GM12872 (cell line): ENCODE measurements around the gene SSH3.

Experiments
- CTCF ChIP-seq: IDR thresholded peaks from 3 replicates; pipeline ENCODE4 v1.5.1; 2011; ENCODE audit warnings: low read depth, mild to moderate bottlenecking, low read length, moderate library complexity; ENCODE audit not compliant: insufficient read depth

SSH3 gene

GRCh38 chr11:67265633-67266448, 37.5 kb upstream of the SSH3 start:
- peak; percentile 70 for TF ChIP-seq CTCF

GRCh38 chr11:67266449-67267187, 36.7 kb upstream of the SSH3 start, which contains the start of gene GRK2:
GRK2 (plus strand) TSS chr11:67266473; CDS start chr11:67266700, 227 bp downstream.
- no peak for TF ChIP-seq CTCF

- no peak for TF ChIP-seq CTCF
These were observed 35.9 kb upstream of the SSH3 start for GRCh38 chr11:67267188-67268080.

GRCh38 chr11:67268081-67268961, 35.0 kb upstream of the SSH3 start:
- TF ChIP-seq CTCF = 0 out of 3 replicates have a peak, but pooled peaks have one; percentile 9

GRCh38 chr11:67268962-67269268, 34.4 kb upstream of the SSH3 start:
- TF ChIP-seq CTCF = no peak

GRCh38 chr11:67269401-67270255, 33.7 kb upstream of the SSH3 start:
- TF ChIP-seq CTCF = no peak
